ENCODE data around the gene CLDN22. TPM values are rescaled to one million over a fixed set of nuclear protein-coding genes. Genes with fewer than 3 reads are reported as not detected.

The CLDN22 gene
- total and polyA plus RNA-seq, 10 of the 15 experiments (the other 5 are each of a cell fraction or from before 2014, with no cell fraction given), result not detected

DNA sequence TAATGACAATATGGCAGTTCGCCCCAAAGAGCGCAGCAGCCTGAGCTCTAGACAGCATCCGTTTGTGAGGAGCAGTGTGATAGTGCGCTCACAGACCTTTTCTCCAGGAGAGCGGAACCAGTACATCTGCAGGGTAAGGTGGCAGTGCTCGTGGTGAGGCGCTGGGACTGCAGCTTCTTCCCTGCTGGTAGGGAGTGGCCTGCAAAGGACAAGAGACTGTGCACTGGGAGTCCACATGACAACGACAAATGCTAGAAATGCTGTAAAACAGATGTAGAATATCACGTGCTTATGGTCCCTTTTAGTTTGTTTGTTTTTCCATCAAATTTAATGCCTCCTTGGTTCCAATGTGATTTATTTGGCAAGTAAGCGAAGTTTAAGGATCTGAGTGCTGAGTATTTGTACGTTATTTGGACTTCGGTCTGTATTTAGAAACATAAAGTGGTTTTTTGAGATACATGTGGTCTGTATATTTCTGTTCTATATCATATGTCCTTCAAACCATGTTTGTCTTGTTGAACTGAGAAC, 35.8 kb downstream of the CLDN22 start:
- H2AFZ ChIP-seq (ENCODE audit: control insufficient read depth, low read depth, low read length), result no peak overlapping the region
- H3K79me2 ChIP-seq (ENCODE audit: control insufficient read depth, insufficient read depth, low read length), result no peaks in the 10 kb centered on the region
- H3K4me1 ChIP-seq (ENCODE audit: control insufficient read depth, insufficient read depth, low read length), result no peaks in the 10 kb centered on the region
- ATAC-seq (no peak), FAIRE-seq (no peak), DNase-seq (ENCODE audit: low read depth, low spot score) (no peak)
- no peak overlapping the region for H3K4me3 ChIP-seq
- H3K27ac ChIP-seq (ENCODE audit: control insufficient read depth, insufficient read depth), result no peak overlapping the region
- WGBS (ENCODE audit: insufficient coverage, insufficient replicate concordance, low lambda C conversion rate, missing lambda C conversion rate), result 61% methylated on average over 12 of the region's 12 CpGs
- H3K27me3 ChIP-seq (replicated peaks in 1 of 2; ENCODE audit: control insufficient read depth in 2 of 2, insufficient read depth in 2 of 2, low read length in 1 of 2), result no peaks in the 10 kb centered on the region
- no peaks in the 10 kb centered on the region for H3K36me3 ChIP-seq (ENCODE audit: control insufficient read depth in 2 of 2, insufficient read depth in 2 of 2, low read length in 1 of 2)
- POLR2A ChIA-PET, result no interaction called here
- in situ Hi-C loops (cut with MboI) (no loop called here), intact Hi-C loops (cut with micrococcal nuclease; ENCODE audit: unreplicated experiment) (loop anchor here (10.0 kb wide), 1 partner anchor 220 kb away; the partner anchor contains the start of gene ING2)
- SMC1A ChIA-PET (ENCODE audit: uncharacterized antibody, unreplicated experiment), result no interaction called here
- H3K9ac ChIP-seq (ENCODE audit: control insufficient read depth, insufficient read depth, low read length), result no peak overlapping the region
- TF ChIP-seq FOXK2 (IDR thresholded peaks at IDR 0.05) (no peak), SMAD5 (IDR thresholded peaks at IDR 0.05; ENCODE audit: low read depth) (no peak), CREM (IDR thresholded peaks at IDR 0.05; ENCODE audit: low read depth) (no peak), POU2F2 (IDR thresholded peaks at IDR 0.05; ENCODE audit: borderline replicate concordance, low read depth, low read length) (no peak), POLR2AphosphoS5 (IDR thresholded peaks at IDR 0.05; ENCODE audit: low read length) (no peak), ZNF207 (IDR thresholded peaks at IDR 0.05; ENCODE audit: borderline replicate concordance) (no peak), PAX5 (IDR thresholded peaks at IDR 0.05; ENCODE audit: borderline replicate concordance, low read depth, low read length) (no peak), HDAC2 (IDR thresholded peaks at IDR 0.05) (no peak), BCL11A (IDR thresholded peaks at IDR 0.05; ENCODE audit: low read depth, low read length) (no peak), JUND (IDR thresholded peaks at IDR 0.05; ENCODE audit: low read depth, low read length) (no peak), NFYB (IDR thresholded peaks at IDR 0.05; ENCODE audit: insufficient read depth, low read depth, low read length) (no peak), CHD1 (IDR thresholded peaks at IDR 0.05; ENCODE audit: low read depth, low read length) (no peak), TCF7 (IDR thresholded peaks at IDR 0.05; ENCODE audit: borderline replicate concordance) (no peak), NBN (IDR thresholded peaks at IDR 0.05) (no peak)
- TF ChIP-seq, protein P1, sequence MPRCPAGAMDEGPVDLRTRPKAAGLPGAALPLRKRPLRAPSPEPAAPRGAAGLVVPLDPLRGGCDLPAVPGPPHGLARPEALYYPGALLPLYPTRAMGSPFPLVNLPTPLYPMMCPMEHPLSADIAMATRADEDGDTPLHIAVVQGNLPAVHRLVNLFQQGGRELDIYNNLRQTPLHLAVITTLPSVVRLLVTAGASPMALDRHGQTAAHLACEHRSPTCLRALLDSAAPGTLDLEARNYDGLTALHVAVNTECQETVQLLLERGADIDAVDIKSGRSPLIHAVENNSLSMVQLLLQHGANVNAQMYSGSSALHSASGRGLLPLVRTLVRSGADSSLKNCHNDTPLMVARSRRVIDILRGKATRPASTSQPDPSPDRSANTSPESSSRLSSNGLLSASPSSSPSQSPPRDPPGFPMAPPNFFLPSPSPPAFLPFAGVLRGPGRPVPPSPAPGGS (IDR thresholded peaks at IDR 0.05; ENCODE audit: borderline replicate concordance, insufficient read depth, low read depth, low read length, poor library complexity, severe bottlenecking), result no peak
- TF ChIP-seq, protein P2, sequence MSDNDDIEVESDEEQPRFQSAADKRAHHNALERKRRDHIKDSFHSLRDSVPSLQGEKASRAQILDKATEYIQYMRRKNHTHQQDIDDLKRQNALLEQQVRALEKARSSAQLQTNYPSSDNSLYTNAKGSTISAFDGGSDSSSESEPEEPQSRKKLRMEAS (IDR thresholded peaks at IDR 0.05; ENCODE audit: low read depth, low read length), result no peak
- CTCF ChIA-PET, result no interaction called here
- RAD21 ChIA-PET (ENCODE audit: unreplicated experiment), result no interaction called here
- H3K9me3 ChIP-seq (replicated peaks; ENCODE audit: control insufficient read depth, insufficient read depth, low read length), result no peaks in the 10 kb centered on the region
- BruUV-seq (replicated peaks), result no TSS peak
- H3K4me2 ChIP-seq (ENCODE audit: control insufficient read depth, insufficient read depth), result no peak overlapping the region
- no peaks in the 10 kb centered on the region for H4K20me1 ChIP-seq (ENCODE audit: control insufficient read depth, insufficient read depth)

Data from GM12878 (cell line).